ENCODE measurements around the gene KCNG1. TPM values are rescaled to one million over a fixed set of nuclear protein-coding genes. Genes with fewer than 3 reads are reported as not detected.

The KCNG1 gene
- total and polyA plus RNA-seq, 4 donors, result 2.6 to 10.4 (median 7.7) TPM

DNA sequence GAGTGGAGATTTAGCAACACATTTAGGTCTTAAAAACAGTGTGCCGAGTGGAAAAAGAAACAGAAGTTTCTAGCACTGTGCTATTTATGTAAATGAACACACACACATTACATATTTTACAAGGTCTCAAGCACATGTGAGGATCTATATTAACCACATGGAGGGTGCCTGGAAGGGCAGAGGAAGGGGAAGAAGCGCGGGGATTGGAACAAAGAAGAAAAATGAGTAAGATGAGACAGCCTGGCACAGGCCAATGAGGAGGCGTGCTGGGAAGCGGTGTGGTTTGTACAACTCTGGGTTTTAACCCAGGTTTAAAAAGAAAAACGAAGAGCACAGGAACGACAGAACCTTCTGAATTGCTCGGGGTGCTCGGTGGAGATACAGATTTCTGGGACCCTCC lies 5.7 kb downstream of the KCNG1 start:
- WGBS (ENCODE audit: insufficient coverage), result 90% methylated on average over 8 of the region's 9 CpGs
- DNase-seq (ENCODE audit: low read depth in 4 of 6, low spot score in 6 of 6), result no peak

DNA sequence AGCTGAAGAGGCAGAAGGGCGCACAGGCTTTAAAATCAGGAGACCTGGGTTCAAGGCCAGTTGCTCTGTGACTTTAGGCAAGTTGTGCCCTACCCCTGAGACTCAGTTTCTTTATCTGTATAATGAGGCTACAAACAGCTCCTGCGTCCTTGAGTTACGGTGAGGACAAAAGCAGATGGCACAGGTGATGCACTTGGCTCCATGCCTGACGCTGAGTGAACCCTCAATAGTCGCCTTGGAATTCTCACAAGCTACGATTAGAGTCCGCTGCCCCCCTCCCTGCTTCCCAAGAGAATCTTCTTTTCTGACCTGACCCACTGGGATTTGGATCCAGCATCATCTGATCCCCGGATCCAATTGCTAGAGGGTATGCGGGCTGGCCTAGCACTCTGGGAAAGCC lies 6.4 kb downstream of the KCNG1 start:
- peaks cover 18% of the 10 kb centered on the region for H3K4me1 ChIP-seq (ENCODE audit: control insufficient read depth, insufficient read depth, low read length)
- no peak for DNase-seq (ENCODE audit: low read depth in 4 of 6, low spot score in 6 of 6)
- H3K36me3 ChIP-seq (ENCODE audit: control insufficient read depth, insufficient read depth, low read length), result no peaks in the 10 kb centered on the region
- no peaks in the 10 kb centered on the region for H3K9me3 ChIP-seq (ENCODE audit: control insufficient read depth, insufficient read depth, low read length)
- H3K4me3 ChIP-seq (ENCODE audit: low read depth, low read length), result no peak overlapping the region
- 97% methylated on average over 9 of the region's 9 CpGs for WGBS (ENCODE audit: insufficient coverage)
- no peak overlapping the region for H3K27ac ChIP-seq (ENCODE audit: low read depth, low read length)
- peaks cover 14% of the 10 kb centered on the region for H3K27me3 ChIP-seq (ENCODE audit: control insufficient read depth, insufficient read depth, low read length)

More for the DNA sequence above, 5.7 kb downstream of the KCNG1 start:
- no peak overlapping the region for H3K4me3 ChIP-seq (ENCODE audit: low read depth, low read length)
- H3K27ac ChIP-seq (ENCODE audit: low read depth, low read length), result no peak overlapping the region
- H3K9me3 ChIP-seq (ENCODE audit: control insufficient read depth, insufficient read depth, low read length), result no peaks in the 10 kb centered on the region
- H3K27me3 ChIP-seq (ENCODE audit: control insufficient read depth, insufficient read depth, low read length), result peaks cover 21% of the 10 kb centered on the region
- H3K4me1 ChIP-seq (ENCODE audit: control insufficient read depth, insufficient read depth, low read length), result peaks cover 20% of the 10 kb centered on the region
- no peaks in the 10 kb centered on the region for H3K36me3 ChIP-seq (ENCODE audit: control insufficient read depth, insufficient read depth, low read length)

DNA sequence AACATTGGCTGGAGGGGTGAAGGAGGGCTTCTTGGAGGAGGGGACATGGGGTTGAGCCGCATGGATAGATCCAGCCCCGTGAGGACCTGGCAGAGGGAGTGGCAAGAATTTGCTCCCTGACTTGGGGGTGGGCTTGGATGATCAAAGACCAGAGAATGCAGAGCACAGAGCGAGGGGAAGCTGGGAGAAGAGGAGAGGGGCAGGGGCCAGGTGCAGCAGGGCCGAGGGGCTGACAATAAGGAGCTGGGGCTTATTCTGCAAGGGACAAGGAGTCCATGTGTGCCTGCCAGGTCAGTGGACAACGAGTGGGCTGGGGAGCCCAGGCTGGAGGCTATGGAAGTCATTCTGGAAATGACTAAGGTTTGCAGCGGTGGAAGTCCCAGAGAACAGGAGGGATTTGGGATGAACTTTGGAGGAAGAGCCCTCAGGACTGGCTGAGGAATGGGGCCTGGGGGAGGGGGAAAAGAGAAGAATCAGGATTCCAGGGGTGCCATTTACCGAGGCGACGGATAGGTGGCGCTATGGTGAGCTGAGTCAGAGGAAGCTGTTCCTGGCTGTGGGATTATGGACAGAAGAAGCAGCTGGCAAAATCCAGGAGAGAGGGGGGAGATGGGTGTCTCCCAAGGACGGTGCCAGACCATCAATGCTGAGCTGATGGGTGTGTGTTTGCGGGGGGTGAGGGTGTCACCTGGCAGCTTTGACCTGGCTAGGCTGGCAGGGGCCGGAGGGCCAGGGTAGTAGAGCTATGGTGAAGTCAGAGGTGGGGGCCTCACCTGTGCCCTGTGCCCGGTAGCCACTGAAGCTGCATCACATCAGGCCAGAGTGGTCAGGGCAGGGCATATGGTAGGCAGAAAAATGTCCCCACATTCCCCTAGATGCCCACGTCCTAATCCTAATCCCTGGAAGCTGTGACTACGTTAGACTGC lies 7.8 kb downstream of the KCNG1 start:
- H3K4me1 ChIP-seq (ENCODE audit: control insufficient read depth, insufficient read depth, low read length), result peaks cover 16% of the 10 kb centered on the region
- no peaks in the 10 kb centered on the region for H3K9me3 ChIP-seq (ENCODE audit: control insufficient read depth, insufficient read depth, low read length)
- peaks cover 4% of the 10 kb centered on the region for H3K27me3 ChIP-seq (ENCODE audit: control insufficient read depth, insufficient read depth, low read length)
- no peak overlapping the region for H3K4me3 ChIP-seq (ENCODE audit: low read depth, low read length)
- no peak overlapping the region for H3K27ac ChIP-seq (ENCODE audit: low read depth, low read length)
- peaks cover 2% of the 10 kb centered on the region for H3K36me3 ChIP-seq (ENCODE audit: control insufficient read depth, insufficient read depth, low read length)
- WGBS (ENCODE audit: insufficient coverage), result 41% methylated on average over 15 of the region's 16 CpGs
- DNase-seq (ENCODE audit: low read depth in 4 of 6, low spot score in 6 of 6), result peak in 3 of 6 donors; percentile 46 to 88 (median 78)

DNA sequence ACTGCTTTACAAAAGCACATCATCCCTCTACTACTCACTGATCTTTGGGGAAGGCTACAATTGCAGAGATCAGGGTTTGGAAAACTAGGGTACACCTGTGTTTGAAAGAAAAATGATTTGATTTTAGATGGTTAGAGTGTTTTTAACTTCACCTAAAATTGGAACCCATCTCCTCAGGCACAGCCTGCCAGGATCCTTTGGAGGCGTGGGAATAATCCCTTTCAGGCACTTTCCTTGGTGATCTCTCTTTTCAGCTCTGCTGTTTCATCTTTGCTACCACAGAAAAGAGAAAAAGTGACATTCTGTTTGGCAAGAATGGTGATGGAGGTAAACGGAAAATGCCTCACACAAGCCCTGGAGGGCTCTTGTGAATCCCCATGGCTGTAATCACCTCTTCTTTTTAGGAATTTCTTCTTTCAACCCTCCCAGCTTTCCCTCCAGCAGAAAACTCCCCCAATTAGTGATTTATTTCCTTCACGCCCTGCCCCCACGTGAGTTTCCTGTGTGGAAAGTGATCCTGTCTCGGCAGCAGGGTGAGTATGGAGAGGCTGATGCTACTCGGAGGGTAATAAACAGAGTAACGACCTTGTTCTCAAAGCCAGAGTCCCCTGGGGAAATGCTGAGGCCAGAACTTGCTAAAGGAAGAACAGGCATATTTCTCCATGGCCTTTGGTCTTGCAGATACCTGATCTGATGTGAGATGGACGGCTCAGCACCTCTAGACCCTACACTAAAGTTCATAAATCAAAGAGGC lies 9.2 kb downstream of the KCNG1 start:
- H3K4me1 ChIP-seq (ENCODE audit: control insufficient read depth, insufficient read depth, low read length), result peaks cover 10% of the 10 kb centered on the region
- peaks cover 10% of the 10 kb centered on the region for H3K36me3 ChIP-seq (ENCODE audit: control insufficient read depth, insufficient read depth, low read length)
- H3K27me3 ChIP-seq (ENCODE audit: control insufficient read depth, insufficient read depth, low read length), result no peaks in the 10 kb centered on the region
- WGBS (ENCODE audit: insufficient coverage), result 11% methylated on average over 4 of the region's 8 CpGs
- H3K27ac ChIP-seq (ENCODE audit: low read depth, low read length), result no peak overlapping the region
- peak in 1 of 6 donors; percentile 45 for DNase-seq (ENCODE audit: low read depth in 4 of 6, low spot score in 6 of 6)
- no peaks in the 10 kb centered on the region for H3K9me3 ChIP-seq (ENCODE audit: control insufficient read depth, insufficient read depth, low read length)
- no peak overlapping the region for H3K4me3 ChIP-seq (ENCODE audit: low read depth, low read length)

DNA sequence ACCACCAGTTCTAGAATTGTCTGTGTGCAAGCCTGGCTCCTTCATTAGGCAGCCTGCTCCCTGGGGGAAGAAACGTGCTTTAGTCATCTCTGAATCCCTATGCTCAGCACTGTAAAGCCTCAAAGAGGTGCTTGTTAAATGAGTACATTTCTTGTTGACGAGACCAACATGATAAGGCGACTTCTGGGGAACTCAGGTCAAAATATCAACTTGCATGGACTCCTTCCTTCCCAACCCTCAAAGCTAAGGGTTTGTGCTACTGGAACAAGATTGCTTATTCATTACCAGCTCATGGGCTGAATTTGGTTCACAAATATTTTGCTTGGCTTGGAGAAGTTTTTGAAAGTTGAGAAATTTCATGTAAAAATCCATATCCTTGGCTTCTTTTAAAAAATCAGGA lies 10.6 kb downstream of the KCNG1 start:
- WGBS (ENCODE audit: insufficient coverage), result 43% methylated on average over 1 of the region's 3 CpGs
- no peaks in the 10 kb centered on the region for H3K9me3 ChIP-seq (ENCODE audit: control insufficient read depth, insufficient read depth, low read length)
- DNase-seq (ENCODE audit: low read depth in 4 of 6, low spot score in 6 of 6), result no peak

DNA sequence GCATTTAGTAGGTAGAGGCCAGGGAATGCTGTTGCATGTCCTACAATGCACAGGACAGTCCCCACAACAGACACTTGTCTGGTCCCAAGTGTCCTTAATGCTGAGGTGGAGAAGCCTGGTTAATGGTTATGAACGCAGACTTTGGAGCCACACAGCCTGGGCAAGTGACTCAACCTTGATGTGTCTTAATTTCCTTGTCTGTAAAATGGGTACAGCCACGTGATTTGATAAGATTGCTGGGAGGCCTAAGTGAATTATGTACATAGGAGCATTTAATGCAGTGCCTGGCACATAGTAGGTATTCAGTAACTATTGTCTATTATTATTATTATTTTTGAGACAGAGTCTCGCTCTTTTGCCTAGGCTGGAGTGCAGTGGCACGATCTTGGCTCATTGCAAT lies 11.4 kb downstream of the KCNG1 start:
- 96% methylated on average over 3 of the region's 4 CpGs for WGBS (ENCODE audit: insufficient coverage)
- DNase-seq (ENCODE audit: low read depth in 4 of 6, low spot score in 6 of 6), result no peak
- peaks cover 10% of the 10 kb centered on the region for H3K36me3 ChIP-seq (ENCODE audit: control insufficient read depth, insufficient read depth, low read length)
- no peak overlapping the region for H3K4me3 ChIP-seq (ENCODE audit: low read depth, low read length)
- H3K9me3 ChIP-seq (ENCODE audit: control insufficient read depth, insufficient read depth, low read length), result no peaks in the 10 kb centered on the region
- no peak overlapping the region for H3K27ac ChIP-seq (ENCODE audit: low read depth, low read length)
- H3K27me3 ChIP-seq (ENCODE audit: control insufficient read depth, insufficient read depth, low read length), result no peaks in the 10 kb centered on the region
- peaks cover 10% of the 10 kb centered on the region for H3K4me1 ChIP-seq (ENCODE audit: control insufficient read depth, insufficient read depth, low read length)

More for the DNA sequence above, 10.6 kb downstream of the KCNG1 start:
- no peak overlapping the region for H3K27ac ChIP-seq (ENCODE audit: low read depth, low read length)
- H3K4me1 ChIP-seq (ENCODE audit: control insufficient read depth, insufficient read depth, low read length), result peaks cover 10% of the 10 kb centered on the region
- peaks cover 10% of the 10 kb centered on the region for H3K36me3 ChIP-seq (ENCODE audit: control insufficient read depth, insufficient read depth, low read length)
- H3K4me3 ChIP-seq (ENCODE audit: low read depth, low read length), result no peak overlapping the region
- no peaks in the 10 kb centered on the region for H3K27me3 ChIP-seq (ENCODE audit: control insufficient read depth, insufficient read depth, low read length)

DNA sequence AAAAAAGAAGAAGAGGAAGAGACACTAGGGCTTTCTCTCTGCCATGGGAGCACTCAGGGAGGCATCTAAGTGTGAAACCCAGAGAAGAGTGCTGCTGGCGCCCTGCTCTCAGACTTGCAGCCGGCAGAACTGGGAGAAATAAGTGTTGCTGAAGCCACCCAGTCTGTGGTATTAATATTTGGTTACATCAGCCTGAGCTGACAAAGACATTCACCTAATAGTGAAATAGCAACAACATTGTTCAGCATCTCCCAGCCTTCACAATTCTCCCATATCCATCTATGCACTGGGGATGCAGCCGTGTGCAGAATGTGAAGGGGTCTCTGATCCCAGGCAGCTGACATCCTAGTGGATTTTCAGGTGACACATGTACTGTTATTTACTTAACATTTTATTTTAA lies 12.0 kb downstream of the KCNG1 start:
- H3K4me1 ChIP-seq (ENCODE audit: control insufficient read depth, insufficient read depth, low read length), result peaks cover 10% of the 10 kb centered on the region
- H3K27ac ChIP-seq (ENCODE audit: low read depth, low read length), result no peak overlapping the region
- H3K4me3 ChIP-seq (ENCODE audit: low read depth, low read length), result no peak overlapping the region
- H3K9me3 ChIP-seq (ENCODE audit: control insufficient read depth, insufficient read depth, low read length), result no peaks in the 10 kb centered on the region
- WGBS (ENCODE audit: insufficient coverage), result no CpG with 5 or more reads among the region's 3 CpGs
- DNase-seq (ENCODE audit: low read depth in 4 of 6, low spot score in 6 of 6), result no peak
- H3K36me3 ChIP-seq (ENCODE audit: control insufficient read depth, insufficient read depth, low read length), result peaks cover 10% of the 10 kb centered on the region
- no peaks in the 10 kb centered on the region for H3K27me3 ChIP-seq (ENCODE audit: control insufficient read depth, insufficient read depth, low read length)

DNA sequence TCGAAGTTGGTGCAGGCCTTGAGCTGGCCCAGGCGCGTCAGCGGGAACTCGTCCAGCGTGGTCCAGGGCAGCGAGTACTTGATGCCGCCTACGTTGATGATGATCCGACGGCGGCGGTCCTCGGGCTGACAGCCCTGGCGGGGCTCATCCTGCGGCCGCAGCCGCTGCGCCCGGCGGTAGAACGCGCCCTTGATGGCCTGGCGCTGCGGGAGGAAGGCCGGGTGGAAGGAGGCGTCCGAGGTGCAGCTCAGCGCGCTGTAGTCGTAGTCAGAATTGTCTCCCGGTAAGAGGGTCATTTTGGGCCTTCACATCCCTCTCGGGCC lies 12.9 kb downstream of the KCNG1 start:
- peaks cover 5% of the 10 kb centered on the region for H3K4me1 ChIP-seq (ENCODE audit: control insufficient read depth, insufficient read depth, low read length)
- H3K4me3 ChIP-seq (ENCODE audit: low read depth, low read length), result no peak overlapping the region
- WGBS (ENCODE audit: insufficient coverage), result 75% methylated on average over 32 of the region's 33 CpGs
- H3K9me3 ChIP-seq (ENCODE audit: control insufficient read depth, insufficient read depth, low read length), result no peaks in the 10 kb centered on the region
- H3K27me3 ChIP-seq (ENCODE audit: control insufficient read depth, insufficient read depth, low read length), result no peaks in the 10 kb centered on the region
- H3K36me3 ChIP-seq (ENCODE audit: control insufficient read depth, insufficient read depth, low read length), result peaks cover 10% of the 10 kb centered on the region
- no peak overlapping the region for H3K27ac ChIP-seq (ENCODE audit: low read depth, low read length)
- no peak for DNase-seq (ENCODE audit: low read depth in 4 of 6, low spot score in 6 of 6)

DNA sequence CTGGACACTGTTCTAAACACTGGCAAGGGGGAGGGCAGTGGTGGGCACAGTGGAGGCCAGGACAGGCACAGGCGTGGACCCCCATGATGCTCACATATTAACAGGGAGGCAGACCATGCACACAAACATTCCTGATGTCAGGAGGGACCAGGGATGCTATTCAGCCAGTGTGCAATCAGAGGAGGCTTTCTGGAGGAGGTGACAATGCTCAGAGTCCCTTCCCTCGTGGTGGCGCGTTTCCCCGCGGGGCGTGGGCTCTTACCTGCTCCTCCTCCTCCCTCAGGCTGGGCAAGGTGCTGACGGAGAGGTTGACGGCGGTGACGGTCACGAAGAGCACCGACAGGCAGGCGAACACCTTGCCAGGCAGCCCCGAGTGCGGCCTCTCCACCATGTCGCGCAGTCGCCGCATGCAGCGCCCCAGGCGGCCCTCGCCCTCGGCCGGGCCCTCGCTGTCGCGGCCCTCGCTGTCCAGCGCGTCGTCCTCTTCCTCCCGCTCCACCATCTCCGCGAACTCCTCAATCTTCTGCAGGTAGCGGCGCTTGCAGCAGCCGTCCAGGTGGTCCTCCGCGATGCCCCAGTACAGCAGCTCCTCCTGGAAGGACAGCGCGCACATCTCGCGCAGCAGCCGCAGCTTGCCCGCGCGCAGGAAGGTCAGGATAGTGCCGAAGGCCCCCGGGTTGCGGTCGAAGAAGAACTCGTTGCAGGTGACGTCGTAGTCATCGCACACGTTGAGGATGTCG lies 13.4 kb downstream of the KCNG1 start:
- no peaks in the 10 kb centered on the region for H3K27me3 ChIP-seq (ENCODE audit: control insufficient read depth, insufficient read depth, low read length)
- H3K4me3 ChIP-seq (ENCODE audit: low read depth, low read length), result no peak overlapping the region
- peaks cover 14% of the 10 kb centered on the region for H3K36me3 ChIP-seq (ENCODE audit: control insufficient read depth, insufficient read depth, low read length)
- WGBS (ENCODE audit: insufficient coverage), result 79% methylated on average over 57 of the region's 58 CpGs
- DNase-seq (ENCODE audit: low read depth in 4 of 6, low spot score in 6 of 6), result no peak
- no peaks in the 10 kb centered on the region for H3K9me3 ChIP-seq (ENCODE audit: control insufficient read depth, insufficient read depth, low read length)
- no peak overlapping the region for H3K27ac ChIP-seq (ENCODE audit: low read depth, low read length)
- H3K4me1 ChIP-seq (ENCODE audit: control insufficient read depth, insufficient read depth, low read length), result no peaks in the 10 kb centered on the region
